SK-N-SH treated with all-trans-retinoic acid at 6 μM for 48 hours (cell line): ENCODE measurements around the gene LCNL1.
A peak's percentile ranks its signal among the peaks of the same experiment; 100 is the strongest.

ENCODE experiments used
- ATAC-seq: fragments of 200-7000 bp; cut with Tn5 transposase; 3 replicates; pipeline ENCODE4 v1.9.1; 2020; ENCODE audit warnings: mild to moderate bottlenecking, moderate library complexity
- CREB5 ChIP-seq: fragments of 250-450 bp; sonication (Bioruptor Pico); IDR thresholded peaks from 2 replicates; pipeline ENCODE4 v1.5.1; 2020; ENCODE audit warnings: low read depth, mild to moderate bottlenecking, moderate library complexity
- CSRNP3 ChIP-seq: fragments of 250-450 bp; sonication (Bioruptor Pico); IDR thresholded peaks from 2 replicates; pipeline ENCODE4 v1.5.1; 2021; ENCODE audit warnings: mild to moderate bottlenecking, moderate library complexity
- GLIS3 ChIP-seq: fragments of 250-450 bp; sonication (Bioruptor Pico); IDR thresholded peaks from 2 replicates; pipeline ENCODE4 v1.5.0; 2020; ENCODE audit warnings: mild to moderate bottlenecking, moderate library complexity
- ISL1 ChIP-seq: fragments of 250-450 bp; sonication (Bioruptor Pico); IDR thresholded peaks from 2 replicates; pipeline ENCODE4 v2.1.2; 2022; ENCODE audit warnings: mild to moderate bottlenecking, moderate library complexity
- OSR1 ChIP-seq: fragments of 250-450 bp; sonication (Bioruptor Pico); IDR thresholded peaks from 2 replicates; pipeline ENCODE4 v1.8.0; 2022; ENCODE audit warnings: moderate library complexity, mild to moderate bottlenecking, inconsistent platforms
- PATZ1 ChIP-seq: fragments of 250-450 bp; sonication (Bioruptor Pico); IDR thresholded peaks from 2 replicates; pipeline ENCODE4 v1.8.0; 2020; ENCODE audit warnings: mild to moderate bottlenecking, moderate library complexity, borderline replicate concordance
- POU6F1 ChIP-seq: fragments of 250-450 bp; sonication (Bioruptor Pico); IDR thresholded peaks from 2 replicates; pipeline ENCODE4 v1.8.0; 2021; ENCODE audit warnings: low read depth, mild to moderate bottlenecking, moderate library complexity, borderline replicate concordance
- PPARA ChIP-seq: fragments of 250-450 bp; sonication (Bioruptor Pico); IDR thresholded peaks from 2 replicates; pipeline ENCODE4 v1.5.0; 2020; ENCODE audit warnings: mild to moderate bottlenecking, borderline replicate concordance
- RARB ChIP-seq: fragments of 250-450 bp; sonication (Bioruptor Pico); IDR thresholded peaks from 2 replicates; pipeline ENCODE4 v1.8.0; 2021; ENCODE audit warnings: mild to moderate bottlenecking, moderate library complexity
- SNAI2 ChIP-seq: fragments of 250-450 bp; sonication (Bioruptor Pico); IDR thresholded peaks from 2 replicates; pipeline ENCODE4 v1.5.0; 2020; ENCODE audit warnings: mild to moderate bottlenecking, moderate library complexity
- TCF4 ChIP-seq: fragments of 250-450 bp; sonication (Bioruptor Pico); IDR thresholded peaks from 2 replicates; pipeline ENCODE4 v1.8.0; 2021; ENCODE audit warnings: mild to moderate bottlenecking, moderate library complexity, borderline replicate concordance
- TOX ChIP-seq: fragments of 250-450 bp; sonication (Bioruptor Pico); IDR thresholded peaks from 2 replicates; pipeline ENCODE4 v1.8.0; 2021; ENCODE audit warnings: mild to moderate bottlenecking, moderate library complexity, borderline replicate concordance
- TSHZ2 ChIP-seq: fragments of 250-450 bp; sonication (Bioruptor Pico); IDR thresholded peaks from 2 replicates; pipeline ENCODE4 v1.5.0; 2020; ENCODE audit warnings: mild to moderate bottlenecking, moderate library complexity
- ZFP3 ChIP-seq: fragments of 250-450 bp; sonication (Bioruptor Pico); IDR thresholded peaks from 2 replicates; pipeline ENCODE4 v1.5.0; 2020; ENCODE audit warnings: mild to moderate bottlenecking, moderate library complexity
- ZNF565 ChIP-seq: fragments of 450-650 bp; formaldehyde crosslinking; conservative IDR thresholded peaks from 2 replicates; pipeline ENCODE4 v1.5.0; 2020; ENCODE audit warnings: low read depth, mild to moderate bottlenecking, moderate library complexity
- ZNF70 ChIP-seq: fragments of 450-650 bp; formaldehyde crosslinking; IDR thresholded peaks from 2 replicates; pipeline ENCODE4 v1.5.0; 2020; ENCODE audit warnings: mild to moderate bottlenecking, moderate library complexity

The LCNL1 gene

GRCh38 chr9:136981588-136982231 lies 1.1 kb upstream of the LCNL1 start:
- 0 out of 3 replicates have a peak, but pooled peaks have one; percentile 11 for ATAC-seq
- TF ChIP-seq RARB (no peak), TSHZ2 (CRISPR knock-in tag) (no peak), ZNF70 (CRISPR knock-in tag) (no peak), SNAI2 (CRISPR knock-in tag) (no peak), ISL1 (CRISPR knock-in tag) (no peak), POU6F1 (CRISPR knock-in tag) (no peak)
- TF ChIP-seq, all 23 proteins: peak for 0

GRCh38 chr9:136983167-136983566 lies 374 bp downstream of the LCNL1 start:
- no peak for TF ChIP-seq PPARA (CRISPR knock-in tag)
- TF ChIP-seq RARB, result no peak
- no peak for TF ChIP-seq GLIS3 (CRISPR knock-in tag)
- TF ChIP-seq CSRNP3 (CRISPR knock-in tag), result no peak
- no peak for TF ChIP-seq ZFP3 (CRISPR knock-in tag)
- TF ChIP-seq TCF4 (CRISPR knock-in tag), result no peak
- no peak for TF ChIP-seq CREB5 (CRISPR knock-in tag)
- no peak for TF ChIP-seq PATZ1 (CRISPR knock-in tag)
- TF ChIP-seq ZNF565 (CRISPR knock-in tag), result no peak
- no peak for TF ChIP-seq TSHZ2 (CRISPR knock-in tag)
- no peak for TF ChIP-seq TOX
- TF ChIP-seq, all 23 proteins: peak for 0

GRCh38 chr9:136983656-136984314 lies 992 bp downstream of the LCNL1 start:
- TF ChIP-seq TCF4 (CRISPR knock-in tag), result peak; percentile 37; the same call in 1 of the 2 replicates
- TF ChIP-seq OSR1 (CRISPR knock-in tag), result no peak
- no peak; the same call in 2 of the 3 replicates for ATAC-seq

More at GRCh38 chr9:136983167-136983566, 374 bp downstream of the LCNL1 start:
- no peak for ATAC-seq
